Measurements from ENCODE around the gene MLH3. TPM values are rescaled to one million over a fixed set of nuclear protein-coding genes. Genes with fewer than 3 reads are reported as not detected.

The MLH3 gene
- total RNA-seq, 6 experiments from 2014 or later, result 9.6 to 20.2 (median 13.2) TPM

GRCh38 chr14:74985028-74985310 is 66.3 kb downstream of the MLH3 start:
- DNase-seq (peak in 1 of 3 donors; percentile 40), ATAC-seq (no peak)
- no peaks in the 10 kb centered on the region for H3K9me3 ChIP-seq
- no peak overlapping the region for H3K27ac ChIP-seq
- TF ChIP-seq CTCF (IDR thresholded peaks at IDR 0.05), result no peak
- TF ChIP-seq POLR2A (IDR thresholded peaks at IDR 0.05), result no peak
- no peaks in the 10 kb centered on the region for H3K27me3 ChIP-seq
- intact Hi-C loops (cut with DNase I), result no loop called here
- 80% methylated on average over 3 of the region's 10 CpGs for WGBS (ENCODE audit: insufficient coverage, low coverage, low lambda C conversion rate, missing lambda C conversion rate)
- no peaks in the 10 kb centered on the region for H3K4me1 ChIP-seq
- H3K36me3 ChIP-seq, result no peaks in the 10 kb centered on the region
- no peak overlapping the region for H3K4me3 ChIP-seq

GRCh38 chr14:74984236-74985027 is 66.8 kb downstream of the MLH3 start:
- ATAC-seq (no peak), DNase-seq (peak in 1 of 3 donors; percentile 41)
- no peaks in the 10 kb centered on the region for H3K27me3 ChIP-seq
- intact Hi-C loops (cut with DNase I), result no loop called here
- no peaks in the 10 kb centered on the region for H3K9me3 ChIP-seq
- 78% methylated on average over 4 of the region's 16 CpGs for WGBS (ENCODE audit: insufficient coverage, low coverage, low lambda C conversion rate, missing lambda C conversion rate)
- H3K27ac ChIP-seq, result no peak overlapping the region
- H3K36me3 ChIP-seq, result no peaks in the 10 kb centered on the region
- TF ChIP-seq POLR2A (IDR thresholded peaks at IDR 0.05) (no peak), CTCF (IDR thresholded peaks at IDR 0.05) (no peak)
- H3K4me1 ChIP-seq, result no peaks in the 10 kb centered on the region
- no peak overlapping the region for H3K4me3 ChIP-seq

- no peaks in the 10 kb centered on the region for H3K27me3 ChIP-seq
- no peaks in the 10 kb centered on the region for H3K4me1 ChIP-seq
- no peaks in the 10 kb centered on the region for H3K9me3 ChIP-seq
- peak in 1 of 3 donors; percentile 1 for DNase-seq
- intact Hi-C loops (cut with DNase I), result no loop called here
- TF ChIP-seq POLR2A (IDR thresholded peaks at IDR 0.05) (no peak), CTCF (IDR thresholded peaks at IDR 0.05) (no peak)
- no peak overlapping the region for H3K27ac ChIP-seq
- no peaks in the 10 kb centered on the region for H3K36me3 ChIP-seq
- H3K4me3 ChIP-seq, result no peak overlapping the region
- WGBS (ENCODE audit: insufficient coverage, low coverage, low lambda C conversion rate, missing lambda C conversion rate), result 82% methylated on average over 1 of the region's 1 CpG
- ATAC-seq, result no peak
Observed at GRCh38 chr14:74983343-74983742, 67.9 kb downstream of the MLH3 start.

- TF ChIP-seq POLR2A (IDR thresholded peaks at IDR 0.05) (no peak), CTCF (IDR thresholded peaks at IDR 0.05) (no peak)
- H3K4me3 ChIP-seq, result no peak overlapping the region
- no peak overlapping the region for H3K27ac ChIP-seq
- ATAC-seq (no peak), DNase-seq (no peak)
- H3K36me3 ChIP-seq, result no peaks in the 10 kb centered on the region
- intact Hi-C loops (cut with DNase I), result no loop called here
- no peaks in the 10 kb centered on the region for H3K27me3 ChIP-seq
- H3K9me3 ChIP-seq, result no peaks in the 10 kb centered on the region
- 84% methylated on average over 4 of the region's 4 CpGs for WGBS (ENCODE audit: insufficient coverage, low coverage, low lambda C conversion rate, missing lambda C conversion rate)
- H3K4me1 ChIP-seq, result no peaks in the 10 kb centered on the region
Observed at GRCh38 chr14:74982661-74983060, 68.6 kb downstream of the MLH3 start.
